HG03460 (cell line): ENCODE results near the gene KCND3.

Experiments
- ATAC-seq: cut with Tn5 transposase; IDR thresholded peaks from one replicate; pipeline ENCODE4 v1.9.1; 2021; ENCODE audit not compliant: unreplicated experiment

The KCND3 gene

DNA sequence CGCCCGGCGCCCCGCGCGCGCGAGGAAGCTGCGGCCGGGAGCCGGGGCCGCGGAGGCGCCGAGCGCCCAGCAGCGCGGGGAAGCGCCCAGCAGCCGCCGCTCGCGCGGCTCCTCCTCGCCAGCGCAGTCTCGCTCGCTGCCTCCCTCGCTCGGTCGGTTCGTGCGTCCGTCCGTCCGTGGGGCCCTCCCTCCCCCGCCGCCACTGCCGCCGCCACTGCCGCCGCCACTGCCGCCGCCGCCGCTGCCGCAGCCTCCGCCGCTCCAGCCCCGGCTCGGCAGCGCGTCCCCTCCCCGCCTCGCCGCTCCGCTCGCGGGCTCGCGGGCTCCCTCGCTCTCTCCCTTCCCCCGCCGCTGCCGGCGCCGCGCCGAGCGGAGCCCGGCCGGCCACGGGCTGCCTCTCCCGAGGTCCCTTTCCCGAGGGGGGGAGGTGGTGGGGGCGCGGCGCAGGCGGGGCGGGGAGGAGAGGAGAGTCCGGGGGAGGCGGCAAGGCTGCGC is at the start of gene KCND3:
Gene KCND3, minus strand, starts transcription at position 138 of the 495 bp plus-strand sequence.
- ATAC-seq: no peak

DNA sequence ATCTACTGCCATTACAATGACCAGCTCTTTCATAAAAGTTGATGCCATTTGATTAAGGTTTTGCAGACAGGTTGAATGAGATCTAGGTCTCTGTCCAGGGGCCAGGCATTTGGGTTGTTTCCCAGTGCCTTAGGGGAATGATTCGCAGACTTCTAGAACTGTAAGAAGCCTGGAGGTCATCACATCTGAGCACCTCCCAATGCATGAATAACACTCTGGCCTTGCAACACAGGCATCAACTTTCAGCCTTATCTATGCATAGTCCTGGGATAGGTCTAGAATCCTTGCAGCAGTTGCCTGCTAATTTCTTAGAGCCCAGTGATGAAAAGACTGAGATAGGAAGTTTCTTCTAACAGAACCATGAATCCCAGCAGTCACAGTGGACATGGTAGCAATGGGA is 44.8 kb upstream of the KCND3 start:
- no peak for ATAC-seq

DNA sequence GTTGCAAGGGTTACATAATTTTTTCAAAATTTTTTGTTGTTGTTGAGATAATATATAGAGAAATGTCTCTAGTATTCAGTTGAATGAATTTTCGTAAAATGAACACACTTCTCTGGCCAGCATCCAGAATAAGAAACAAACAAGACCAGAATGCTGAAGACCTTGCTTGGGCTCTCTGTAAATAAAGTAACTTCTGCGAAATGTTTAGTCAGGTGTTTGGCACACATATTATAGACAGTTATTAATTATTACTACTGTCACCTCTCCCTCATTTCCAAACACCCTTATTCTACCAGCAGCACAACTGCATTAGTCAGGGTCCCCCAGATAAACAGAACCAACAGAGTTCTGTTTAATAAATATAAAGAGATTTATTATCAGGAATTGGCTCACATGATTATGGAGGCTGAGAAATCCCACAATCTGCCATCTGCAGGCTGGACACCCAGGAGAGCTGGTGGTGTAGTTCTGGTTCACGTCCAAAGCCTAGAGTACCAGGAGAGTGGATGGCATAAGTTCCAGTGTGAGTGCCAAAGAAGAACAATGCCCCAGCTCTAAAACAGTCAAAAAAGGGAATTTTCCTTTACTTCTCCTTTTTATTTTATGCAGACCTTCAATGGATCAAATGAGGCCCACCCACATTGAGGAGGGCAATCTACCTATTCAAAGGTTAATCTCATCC is 44.1 kb upstream of the KCND3 start:
- ATAC-seq: no peak

DNA sequence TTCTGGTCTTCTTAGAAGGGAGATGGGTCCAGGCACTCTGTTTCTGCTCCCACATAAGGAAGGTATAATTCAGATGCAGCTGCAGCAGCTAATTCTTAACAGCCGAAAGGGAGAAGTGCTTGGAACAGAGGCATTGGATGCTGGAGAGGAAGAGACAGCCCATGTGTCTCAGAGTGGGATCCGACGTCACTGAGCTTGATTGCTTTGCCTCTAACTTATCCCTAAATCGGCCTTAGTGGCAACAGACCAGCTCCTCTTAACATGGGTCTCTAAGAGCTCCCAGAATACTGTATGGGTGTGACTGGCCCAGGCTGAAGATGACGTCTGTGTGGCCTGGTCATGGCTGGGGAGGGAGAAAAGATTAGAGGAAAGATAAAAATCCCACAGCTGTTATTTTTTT is 40.7 kb upstream of the KCND3 start:
- ATAC-seq: no peak

DNA sequence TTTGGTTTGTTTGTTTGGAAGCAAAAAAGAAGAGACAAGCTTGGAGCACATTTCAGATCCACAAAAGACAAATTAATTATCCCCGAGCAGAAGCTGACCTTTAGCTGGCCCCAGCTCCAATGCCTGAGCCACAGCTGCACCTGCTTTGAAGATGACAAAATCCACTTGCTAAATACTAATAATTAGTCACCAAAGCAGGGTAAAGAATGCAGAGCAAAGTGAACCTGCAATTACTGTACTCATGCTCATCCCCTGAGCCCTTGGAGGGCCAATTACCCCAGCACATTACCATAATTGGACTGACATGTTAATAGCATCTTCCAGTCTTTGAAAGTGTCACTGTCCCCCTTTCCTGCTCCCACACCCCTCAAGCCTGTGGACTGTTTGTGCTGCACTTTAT is 38.2 kb upstream of the KCND3 start:
- no peak for ATAC-seq

DNA sequence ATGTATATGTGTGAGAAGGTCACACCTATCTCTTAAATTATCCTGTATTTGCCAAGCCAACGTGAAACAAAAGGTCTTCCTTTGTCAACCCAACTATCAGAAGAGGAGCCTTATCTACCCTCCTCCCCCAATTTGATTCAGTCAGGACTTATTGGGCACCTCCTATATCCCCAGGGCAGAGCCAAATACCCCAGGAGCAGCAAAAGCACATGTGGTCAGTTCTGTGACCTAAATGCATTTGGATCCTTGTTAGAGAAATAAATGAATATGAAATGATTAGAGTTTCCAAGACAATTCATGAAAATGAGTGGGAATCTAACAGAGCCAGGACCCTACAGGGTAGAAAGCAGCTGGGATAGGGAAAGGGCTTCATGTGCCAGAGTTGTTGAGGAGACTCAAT is 37.0 kb upstream of the KCND3 start:
- ATAC-seq: no peak

DNA sequence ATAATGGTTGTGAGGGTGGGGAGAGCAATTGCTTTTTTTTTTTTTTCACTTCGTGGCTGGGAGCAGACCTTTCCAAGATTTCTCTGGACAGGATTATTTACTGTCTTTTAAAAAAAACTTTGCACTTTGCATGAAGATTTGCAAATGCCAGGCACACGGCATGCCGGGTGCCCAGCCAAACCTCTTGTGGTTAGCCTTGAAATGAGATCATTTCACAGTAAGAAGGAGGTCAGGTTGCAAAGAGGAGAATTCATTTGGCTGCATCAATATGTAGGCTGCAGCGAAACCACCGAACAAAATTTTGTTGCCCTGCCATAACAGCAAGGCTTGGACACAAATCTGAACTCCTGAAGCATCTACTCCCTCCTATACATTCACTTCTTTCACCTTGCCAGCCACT is 36.5 kb upstream of the KCND3 start:
- ATAC-seq: no peak

DNA sequence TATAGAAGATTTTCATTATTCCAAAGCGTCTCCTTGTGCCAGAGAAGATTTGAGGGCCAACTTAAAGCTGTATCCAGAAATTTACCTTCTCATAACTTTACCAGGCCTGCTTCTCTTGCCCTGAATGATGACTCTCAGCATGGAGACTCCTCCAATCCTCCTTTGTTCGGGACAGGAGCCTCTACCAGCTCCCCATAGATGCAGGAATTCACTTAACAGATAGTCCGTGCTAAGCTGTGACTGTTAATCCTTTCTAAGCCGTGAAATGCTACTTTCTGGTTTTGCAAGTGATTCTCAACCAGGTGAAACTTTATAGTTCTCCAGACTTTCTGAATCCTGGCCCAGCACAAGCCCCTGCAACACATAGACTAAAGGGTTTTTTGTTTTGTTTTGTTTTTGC is 31.8 kb upstream of the KCND3 start:
- no peak for ATAC-seq

DNA sequence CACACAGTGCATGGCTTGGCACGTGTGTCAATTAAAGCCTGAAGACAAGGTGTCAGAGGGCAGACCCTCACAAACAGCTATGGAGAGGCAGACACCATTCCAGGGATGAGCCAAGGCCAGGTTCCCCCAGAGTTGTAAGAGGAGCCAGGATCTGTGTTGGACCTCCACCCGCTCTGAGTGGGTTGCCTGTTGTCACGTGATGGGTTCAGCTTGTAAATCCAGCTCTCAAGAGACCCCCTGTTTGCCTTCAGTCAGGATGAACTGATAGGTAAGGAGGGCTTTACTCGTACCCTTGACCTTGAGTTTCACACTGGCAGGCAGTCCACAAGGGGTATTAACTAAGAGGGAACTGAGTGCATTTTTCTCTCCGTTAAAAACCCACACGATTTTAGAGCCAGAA is 27.7 kb upstream of the KCND3 start:
- no peak for ATAC-seq

DNA sequence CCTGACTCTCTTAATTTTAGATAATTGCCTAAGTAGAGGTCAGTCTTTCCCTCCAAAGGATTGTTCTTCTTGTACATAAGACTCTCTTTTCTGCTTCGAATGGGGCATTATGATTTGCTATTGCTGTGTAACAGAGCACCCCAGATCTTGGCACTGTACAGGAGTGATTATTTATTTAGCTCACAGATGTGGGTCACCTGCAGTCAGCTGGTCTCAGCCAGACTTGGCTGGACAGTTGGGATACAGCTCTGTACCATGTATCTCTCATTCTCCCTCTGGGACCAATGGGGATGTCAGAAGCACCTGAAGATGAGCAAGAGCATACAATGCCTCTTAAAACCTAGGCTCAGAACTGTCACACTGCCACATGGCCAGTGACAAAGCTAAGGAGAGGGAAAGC is 23.4 kb upstream of the KCND3 start:
- ATAC-seq: no peak

DNA sequence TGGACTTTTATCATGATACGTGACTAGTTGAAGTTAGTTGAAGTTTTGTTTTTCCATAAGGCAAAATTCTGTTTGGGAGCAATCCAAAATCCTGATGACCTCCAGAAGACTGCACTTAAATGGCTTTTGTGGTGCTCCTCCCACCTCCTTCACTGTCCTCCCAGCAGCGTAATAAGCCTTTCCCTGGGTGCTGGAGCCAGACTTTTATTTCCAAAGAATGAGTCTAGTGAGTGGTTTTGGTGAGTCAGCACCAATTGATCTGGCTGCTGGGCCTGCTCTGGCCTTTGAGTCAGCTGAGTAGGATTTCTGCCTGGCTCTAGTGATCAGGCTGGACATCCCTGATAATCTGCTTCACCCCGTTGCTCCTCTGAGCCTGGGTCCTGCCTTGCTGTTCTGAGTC is 21.7 kb upstream of the KCND3 start:
- no peak for ATAC-seq

DNA sequence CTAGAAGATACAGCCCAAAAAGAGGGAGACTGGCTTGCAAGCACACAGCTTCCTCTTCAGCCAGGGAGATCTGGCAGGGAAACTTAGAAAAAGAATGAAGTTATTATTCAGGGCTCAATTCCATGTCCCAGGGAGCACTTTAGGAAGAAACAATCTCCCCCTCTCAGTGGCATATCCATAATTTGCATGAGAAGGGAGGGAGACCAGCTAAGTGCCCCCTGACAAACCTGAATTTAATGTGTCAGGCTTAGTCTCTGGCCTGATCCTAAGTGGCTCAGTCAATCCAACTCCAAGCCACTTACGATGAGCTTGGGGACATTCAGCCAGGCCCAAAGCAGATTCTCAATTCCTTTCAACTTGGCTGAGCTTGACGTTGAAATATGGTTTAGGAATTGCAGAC is 17.7 kb upstream of the KCND3 start:
- ATAC-seq: no peak

DNA sequence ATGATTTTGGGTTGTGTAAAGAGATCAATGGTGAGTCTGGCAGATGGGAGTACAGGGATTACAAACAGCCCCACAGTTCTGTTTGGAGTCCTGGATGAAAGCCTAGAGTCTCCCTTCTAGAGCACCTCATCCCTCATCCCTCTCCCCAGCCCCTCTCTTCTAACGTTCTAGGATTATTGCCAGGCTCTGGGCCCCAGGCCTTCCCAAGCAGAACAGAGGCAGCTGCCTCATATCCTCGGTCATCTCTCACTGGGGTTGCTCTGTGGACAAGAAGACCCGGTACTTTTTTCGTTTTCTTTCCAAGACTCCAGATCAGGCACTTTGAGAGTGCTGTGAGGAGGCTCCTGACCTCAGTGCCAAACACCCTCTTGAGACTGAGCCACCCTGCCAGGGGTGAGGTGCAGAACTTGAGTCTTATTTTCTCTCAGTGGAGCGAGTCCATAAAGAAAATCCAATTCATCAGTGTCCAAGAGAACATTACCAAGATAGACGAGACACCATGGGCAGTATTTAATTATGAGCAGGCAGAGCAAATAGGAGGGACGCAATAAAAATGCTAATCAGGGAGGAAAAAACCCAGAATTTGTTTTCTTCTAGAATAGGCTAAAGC is 17.1 kb upstream of the KCND3 start:
- no peak for ATAC-seq

DNA sequence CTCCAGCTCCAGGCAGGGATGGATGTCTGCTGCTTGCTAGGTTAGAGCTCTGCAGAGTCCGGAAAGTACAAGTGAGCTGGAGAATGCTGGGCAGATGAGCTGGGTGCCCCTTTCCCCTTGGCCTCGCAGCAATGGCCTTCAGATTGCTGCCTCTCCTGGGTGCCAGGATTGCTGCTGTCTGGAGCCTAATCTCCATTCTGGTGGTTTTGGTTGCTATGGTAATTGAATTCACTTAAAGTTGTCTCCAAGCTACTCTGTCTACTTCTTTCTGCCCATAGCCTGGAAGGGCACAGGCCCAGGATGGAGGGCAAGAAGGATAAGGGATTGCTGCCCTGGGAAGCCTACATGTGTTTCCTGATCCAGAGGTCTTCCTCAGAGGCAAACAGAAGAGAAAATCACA is 14.6 kb upstream of the KCND3 start:
- ATAC-seq: no peak

DNA sequence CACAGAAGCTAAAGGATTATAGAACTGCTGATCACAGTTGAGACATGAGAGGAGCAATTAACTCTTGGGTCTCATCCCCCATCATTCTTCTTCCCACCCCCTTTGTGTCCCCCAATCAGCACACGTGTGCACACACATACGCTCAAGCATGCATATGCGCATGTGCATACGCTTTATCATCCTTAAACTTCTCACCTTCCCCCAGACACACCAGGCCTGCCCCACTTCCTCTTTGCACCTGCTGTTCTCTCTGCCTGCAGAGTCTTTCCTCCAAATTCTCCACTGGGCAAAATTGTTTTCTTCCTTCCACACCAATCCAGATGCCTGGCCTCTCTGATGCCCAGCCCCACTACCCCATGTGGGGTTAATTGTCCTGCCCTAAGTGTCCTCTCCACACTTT is 13.0 kb upstream of the KCND3 start:
- ATAC-seq: no peak

DNA sequence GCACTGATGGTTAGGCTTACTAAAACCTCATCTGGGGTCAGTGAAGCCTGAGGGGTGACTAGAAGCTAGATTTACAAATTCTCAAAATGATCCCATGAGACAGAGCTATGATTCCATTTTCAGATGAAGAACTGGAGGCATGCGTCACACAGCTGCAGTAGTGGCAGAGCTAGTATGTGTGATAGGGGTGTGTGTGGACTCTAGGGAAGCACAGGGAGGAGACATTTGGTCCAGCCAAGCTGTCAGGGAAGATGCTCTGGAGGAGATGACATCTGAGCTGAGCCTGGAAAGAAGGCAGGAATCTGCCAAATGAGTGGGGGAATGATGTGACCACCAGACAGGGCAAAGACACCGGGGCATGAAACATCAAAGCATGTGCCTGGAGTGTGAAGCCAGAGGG is 12.0 kb upstream of the KCND3 start:
- no peak for ATAC-seq

DNA sequence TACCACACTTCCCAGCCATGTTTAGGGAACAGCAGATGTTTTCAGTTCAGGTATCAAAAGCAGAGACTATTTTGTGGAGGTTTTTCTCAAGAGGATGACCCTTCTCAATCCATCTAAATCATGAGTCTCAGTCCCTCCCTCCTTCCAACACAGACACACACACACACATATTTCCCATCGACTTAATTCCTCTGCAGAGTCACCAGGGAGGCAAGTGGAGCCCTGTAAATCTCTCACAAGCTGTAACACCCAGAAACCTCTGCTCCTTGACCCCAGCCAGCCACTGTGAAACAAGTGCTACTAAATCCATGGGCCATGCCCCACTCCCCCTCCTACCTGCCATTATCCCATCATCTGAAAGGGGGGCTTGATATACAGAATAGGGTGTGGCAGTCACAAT is 10.6 kb upstream of the KCND3 start:
- no peak for ATAC-seq

DNA sequence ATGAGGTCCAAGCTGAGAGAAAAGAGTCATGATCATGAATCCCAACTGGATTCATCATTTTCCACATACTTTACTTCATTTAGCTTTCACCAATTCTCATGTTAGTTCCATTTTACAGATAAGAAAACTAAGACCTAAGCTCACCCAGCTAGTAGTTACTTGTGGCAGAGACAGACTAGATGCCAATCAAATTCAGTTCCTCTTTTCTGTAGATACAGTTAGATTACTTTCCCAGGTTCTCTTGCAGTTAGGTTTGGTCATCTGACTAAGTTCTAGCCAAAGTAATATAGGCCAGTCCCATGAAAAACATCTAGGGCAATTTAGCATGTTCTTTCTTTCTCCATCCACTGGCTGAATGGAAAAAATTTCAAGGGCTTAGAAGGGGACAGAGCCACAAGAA is 8.9 kb upstream of the KCND3 start:
- no peak for ATAC-seq

DNA sequence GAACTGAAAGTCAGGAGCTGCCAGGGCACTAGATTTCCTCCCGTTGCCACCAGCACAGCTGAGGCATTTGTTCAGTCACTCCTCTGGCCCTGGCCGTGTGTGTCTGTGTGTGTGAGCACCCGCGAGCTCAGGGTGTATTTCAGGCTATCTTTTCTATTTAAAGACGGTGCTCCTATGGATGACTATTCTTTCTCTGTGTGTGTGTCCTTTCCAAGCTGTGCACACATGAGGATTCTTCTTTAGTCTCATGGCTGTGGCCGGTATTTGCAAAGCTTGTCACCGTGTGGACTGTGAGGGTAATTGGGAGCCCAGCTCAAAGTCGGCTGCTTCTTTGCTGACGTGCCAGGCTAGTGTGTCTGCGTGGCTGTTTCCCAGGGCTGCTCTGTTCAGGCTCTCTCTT is 3.0 kb upstream of the KCND3 start:
- ATAC-seq: no peak

DNA sequence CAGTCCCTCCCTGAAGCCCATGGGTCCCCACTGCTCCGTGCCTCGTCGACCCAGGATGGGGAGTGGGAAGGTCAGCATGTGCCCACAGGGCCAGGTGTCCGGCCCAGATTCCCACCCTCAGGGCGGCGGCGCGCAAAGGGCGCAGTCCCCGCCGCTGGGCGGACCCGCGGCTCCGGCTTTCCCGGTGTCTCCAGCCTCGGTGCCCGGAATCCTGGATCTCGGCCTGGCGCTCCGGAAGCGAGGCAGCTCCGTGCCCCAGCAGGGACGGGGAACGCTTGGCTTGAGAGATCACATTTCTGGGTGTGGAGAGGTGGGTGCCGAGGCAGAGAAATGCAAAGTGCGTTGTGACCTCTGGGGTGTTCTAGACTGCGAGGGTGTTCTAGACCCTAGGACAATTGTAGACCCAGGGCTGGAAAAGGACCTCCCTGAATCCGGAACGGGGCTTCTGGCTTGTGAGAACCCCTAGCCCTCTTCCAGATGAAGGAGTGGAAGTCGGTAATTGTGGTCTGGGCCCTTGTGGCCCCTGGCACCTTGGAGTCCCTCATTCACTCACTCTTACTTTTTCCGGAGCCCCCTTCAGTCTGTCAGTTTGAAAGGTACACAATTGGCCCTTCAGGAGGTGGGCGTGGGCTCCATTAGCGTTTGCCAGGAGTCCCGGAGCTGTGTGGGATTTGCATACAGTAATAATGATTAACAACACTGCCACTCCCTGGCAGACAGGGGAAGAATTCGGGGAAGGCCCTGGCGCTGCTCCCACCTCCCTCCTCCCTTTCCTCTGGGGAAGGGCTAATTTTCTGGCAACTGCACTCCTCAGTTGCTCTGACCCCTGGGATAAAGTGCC is 1.6 kb upstream of the KCND3 start:
- ATAC-seq: no peak

DNA sequence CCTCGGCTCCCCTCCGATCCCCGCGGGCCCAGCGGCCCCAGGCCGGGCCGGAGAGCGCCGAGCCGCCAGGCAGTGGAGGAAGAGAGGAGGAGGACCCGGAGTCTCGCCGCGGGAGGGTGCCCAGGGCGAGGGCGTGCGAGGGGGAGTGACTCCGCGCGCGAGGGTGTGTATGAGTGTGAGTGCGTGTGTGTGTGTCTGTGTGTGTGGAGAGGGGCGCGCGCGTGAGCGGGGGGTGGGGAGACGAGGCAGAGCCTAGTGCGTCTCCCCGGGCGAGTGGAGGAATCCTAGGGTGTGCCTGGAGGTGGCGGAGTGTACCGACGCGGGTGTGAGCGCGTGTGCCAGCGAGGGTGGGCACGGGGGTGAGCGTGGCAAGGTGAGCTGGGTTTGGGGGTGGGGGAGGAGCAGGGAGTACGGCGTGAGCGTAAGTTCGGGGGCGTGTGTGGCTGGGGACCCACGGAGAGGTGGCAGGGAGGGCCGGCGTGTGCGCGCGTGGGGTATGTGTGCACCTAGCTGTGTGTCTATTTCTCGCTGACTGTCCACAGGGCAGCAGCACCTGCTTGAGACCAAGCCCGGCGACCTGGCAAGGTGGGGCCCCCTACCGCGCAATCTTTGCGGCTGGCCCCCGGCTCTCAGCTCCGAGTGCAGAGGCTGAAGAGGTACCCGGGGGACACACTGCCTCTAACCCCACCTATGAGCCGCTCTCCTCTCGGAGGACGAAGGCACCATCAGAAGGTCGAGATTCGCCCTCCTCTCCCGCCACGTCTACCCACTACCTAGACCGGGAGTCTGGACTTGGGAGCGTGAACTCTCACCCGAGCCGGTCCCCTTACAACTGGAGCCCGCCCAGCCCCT is 784 bp upstream of the KCND3 start:
- no peak for ATAC-seq
